ENCODE measurements around the gene C1QTNF4.
A peak's percentile ranks its signal among the peaks of the same experiment; 100 is the strongest.

The C1QTNF4 gene

DNA sequence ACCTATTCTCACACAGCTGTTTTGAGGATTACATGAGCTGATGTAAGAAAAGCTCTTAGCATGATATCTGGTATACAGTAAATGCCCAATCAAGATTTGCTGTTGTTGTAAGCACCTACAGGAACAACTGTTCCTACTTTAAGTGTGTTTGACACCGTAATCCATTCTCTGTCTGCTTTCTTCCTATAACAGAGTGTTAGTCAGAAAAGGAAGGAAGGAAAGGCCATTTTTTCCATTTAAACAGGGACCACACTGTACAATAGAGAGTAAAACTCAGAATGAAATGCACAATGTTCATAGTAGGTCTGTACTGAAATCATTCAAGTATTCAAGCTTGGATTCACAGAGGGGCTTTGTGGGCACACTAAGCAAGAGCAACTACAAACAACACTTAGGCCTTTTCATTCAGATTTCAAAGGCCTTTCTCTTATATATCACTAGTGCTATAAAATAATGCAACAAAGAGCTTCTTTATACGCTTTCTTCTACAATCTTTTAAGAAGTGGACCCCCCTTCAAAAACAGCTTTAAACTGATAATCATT is 26.7 kb upstream of the C1QTNF4 start:
- TF ChIP-seq CTCF (IDR thresholded peaks at IDR 0.05; ENCODE audit: low read depth, low read length) = no peak
- no peak overlapping the region for H3K4me3 ChIP-seq (ENCODE audit: low read depth, low read length)

- no peak for TF ChIP-seq CTCF (IDR thresholded peaks at IDR 0.05; ENCODE audit: low read depth, low read length)
- no peak overlapping the region for H3K4me3 ChIP-seq (ENCODE audit: low read depth, low read length)
These were observed 23.2 kb upstream of the C1QTNF4 start for GRCh38 chr11:47617417-47617809.

- H3K4me3 ChIP-seq (ENCODE audit: low read depth, low read length) = no peak overlapping the region
- peak; percentile 95 for TF ChIP-seq CTCF (IDR thresholded peaks at IDR 0.05; ENCODE audit: low read depth, low read length)
These were observed 22.7 kb upstream of the C1QTNF4 start for GRCh38 chr11:47616726-47617416.

DNA sequence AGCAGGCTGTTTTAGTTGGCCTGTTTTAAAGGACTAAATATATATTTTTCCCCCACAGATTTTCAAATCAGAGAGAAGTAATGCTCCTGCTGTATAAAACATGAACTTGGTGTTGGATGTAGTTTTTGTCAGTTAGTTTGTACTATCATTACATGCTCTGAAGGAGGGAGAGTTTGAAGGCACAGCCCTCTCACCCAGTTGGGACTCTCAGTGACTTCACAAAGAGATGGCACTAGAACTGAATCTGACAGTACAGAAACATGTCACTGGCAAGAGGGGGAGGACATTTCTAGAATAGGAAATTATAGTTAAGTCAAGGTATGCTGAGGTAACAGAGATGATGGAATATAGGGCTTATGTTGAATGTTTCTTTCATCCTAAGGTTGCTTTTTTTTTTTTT is 21.0 kb upstream of the C1QTNF4 start:
- TF ChIP-seq CTCF (IDR thresholded peaks at IDR 0.05; ENCODE audit: low read depth, low read length) = no peak
- H3K4me3 ChIP-seq (ENCODE audit: low read depth, low read length) = no peak overlapping the region

DNA sequence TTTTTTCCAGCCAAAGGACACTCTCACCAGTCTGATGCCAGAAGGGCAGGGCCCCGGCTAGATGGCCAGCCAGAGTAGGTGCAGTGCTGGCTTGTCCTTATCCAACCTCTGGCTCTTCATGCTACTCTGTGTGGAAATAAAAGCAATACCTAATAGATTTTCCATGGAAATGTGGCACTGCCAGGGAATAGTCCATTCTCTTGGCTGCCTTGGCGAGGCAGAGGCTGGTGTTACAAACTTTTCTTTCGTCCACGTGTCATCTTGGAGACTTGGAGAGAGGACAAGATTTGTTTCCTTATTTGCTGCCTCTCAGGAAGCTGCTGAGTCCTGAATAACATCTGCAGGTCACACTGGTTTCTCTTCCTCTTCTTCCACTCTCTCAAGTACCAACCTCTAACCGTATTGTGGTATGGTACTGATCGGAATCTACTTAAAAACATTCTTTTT is 17.2 kb upstream of the C1QTNF4 start:
- no peak for TF ChIP-seq CTCF (IDR thresholded peaks at IDR 0.05; ENCODE audit: low read depth, low read length)
- no peak overlapping the region for H3K4me3 ChIP-seq (ENCODE audit: low read depth, low read length)

GRCh38 chr11:47609675-47610074 is 15.5 kb upstream of the C1QTNF4 start:
- no peak overlapping the region for H3K4me3 ChIP-seq (ENCODE audit: low read depth, low read length)
- no peak for TF ChIP-seq CTCF (IDR thresholded peaks at IDR 0.05; ENCODE audit: low read depth, low read length)

DNA sequence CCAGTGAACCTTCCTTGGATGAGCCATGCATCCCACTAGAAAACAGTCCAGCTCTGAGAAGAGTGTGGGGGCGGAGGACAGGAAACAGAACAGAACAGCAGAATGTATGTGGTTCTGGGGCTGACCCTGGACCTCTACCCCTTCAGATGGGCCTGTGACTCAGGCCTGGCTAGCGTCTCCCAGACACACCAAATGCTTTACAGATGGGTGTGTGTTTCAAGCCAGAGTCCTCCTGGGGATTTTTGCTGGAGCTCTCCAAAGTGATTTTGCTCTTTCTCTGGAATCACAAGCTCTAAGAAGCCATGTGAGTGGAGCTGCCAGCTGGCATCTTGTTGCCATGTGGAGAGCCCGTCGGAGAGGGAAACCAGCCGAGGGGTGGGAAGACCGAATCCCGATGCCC is 13.2 kb upstream of the C1QTNF4 start:
- no peak overlapping the region for H3K4me3 ChIP-seq (ENCODE audit: low read depth, low read length)
- TF ChIP-seq CTCF (IDR thresholded peaks at IDR 0.05; ENCODE audit: low read depth, low read length) = no peak

Data from WI38 (cell line).